LNCAP (cell line): ENCODE results near the gene GRB2.

Experiments used
- TF ChIP-seq, protein P1 (sequence below): fragments of 450-650 bp; IDR thresholded peaks from 2 replicates; pipeline ENCODE4 v1.5.1; 2017; ENCODE audit warnings: mild to moderate bottlenecking

GRB2 gene

DNA sequence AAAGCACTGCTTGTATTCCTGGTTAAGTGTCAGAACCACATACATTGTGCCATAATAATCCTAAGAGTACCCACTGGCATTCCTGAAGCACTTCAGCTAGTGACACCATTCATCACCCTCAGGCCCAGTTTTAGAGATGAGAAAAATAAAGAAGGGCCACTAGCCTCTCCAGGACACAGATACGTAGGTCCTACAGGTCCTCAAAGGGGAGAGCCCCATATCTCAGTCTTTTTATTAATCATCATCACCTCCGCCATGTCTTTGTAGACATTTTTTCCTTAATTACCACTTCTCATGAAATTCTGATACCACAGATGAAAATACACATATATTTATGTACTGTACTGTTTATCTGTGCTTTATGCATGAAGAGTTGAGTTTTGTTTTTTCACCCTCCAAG, 43.5 kb downstream of the GRB2 start:
- TF ChIP-seq, protein P1, sequence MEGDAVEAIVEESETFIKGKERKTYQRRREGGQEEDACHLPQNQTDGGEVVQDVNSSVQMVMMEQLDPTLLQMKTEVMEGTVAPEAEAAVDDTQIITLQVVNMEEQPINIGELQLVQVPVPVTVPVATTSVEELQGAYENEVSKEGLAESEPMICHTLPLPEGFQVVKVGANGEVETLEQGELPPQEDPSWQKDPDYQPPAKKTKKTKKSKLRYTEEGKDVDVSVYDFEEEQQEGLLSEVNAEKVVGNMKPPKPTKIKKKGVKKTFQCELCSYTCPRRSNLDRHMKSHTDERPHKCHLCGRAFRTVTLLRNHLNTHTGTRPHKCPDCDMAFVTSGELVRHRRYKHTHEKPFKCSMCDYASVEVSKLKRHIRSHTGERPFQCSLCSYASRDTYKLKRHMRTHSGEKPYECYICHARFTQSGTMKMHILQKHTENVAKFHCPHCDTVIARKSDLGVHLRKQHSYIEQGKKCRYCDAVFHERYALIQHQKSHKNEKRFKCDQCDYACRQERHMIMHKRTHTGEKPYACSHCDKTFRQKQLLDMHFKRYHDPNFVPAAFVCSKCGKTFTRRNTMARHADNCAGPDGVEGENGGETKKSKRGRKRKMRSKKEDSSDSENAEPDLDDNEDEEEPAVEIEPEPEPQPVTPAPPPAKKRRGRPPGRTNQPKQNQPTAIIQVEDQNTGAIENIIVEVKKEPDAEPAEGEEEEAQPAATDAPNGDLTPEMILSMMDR, result no peak

DNA sequence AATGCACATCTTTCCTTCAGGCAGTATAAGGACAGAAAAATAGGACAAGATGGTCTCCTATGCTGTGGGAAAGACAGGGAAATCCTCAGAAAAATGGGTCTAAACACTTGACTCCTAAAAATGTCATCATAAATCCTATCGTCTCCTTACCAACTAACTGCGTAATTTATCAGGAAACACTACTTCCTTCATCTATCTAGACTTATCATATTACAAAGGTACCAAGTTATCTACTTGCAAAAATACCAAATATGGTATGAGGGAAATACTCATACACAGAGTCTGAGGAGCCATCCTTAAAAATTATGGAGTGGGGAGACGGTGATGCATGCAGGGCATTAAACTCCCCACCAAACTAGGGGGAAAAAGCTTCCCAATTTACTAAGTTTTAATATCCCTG, 44.1 kb downstream of the GRB2 start:
- TF ChIP-seq, protein P1, result no peak

- TF ChIP-seq, protein P1, result no peak
Observed at GRCh38 chr17:75356260-75356937, 49.1 kb downstream of the GRB2 start.

DNA sequence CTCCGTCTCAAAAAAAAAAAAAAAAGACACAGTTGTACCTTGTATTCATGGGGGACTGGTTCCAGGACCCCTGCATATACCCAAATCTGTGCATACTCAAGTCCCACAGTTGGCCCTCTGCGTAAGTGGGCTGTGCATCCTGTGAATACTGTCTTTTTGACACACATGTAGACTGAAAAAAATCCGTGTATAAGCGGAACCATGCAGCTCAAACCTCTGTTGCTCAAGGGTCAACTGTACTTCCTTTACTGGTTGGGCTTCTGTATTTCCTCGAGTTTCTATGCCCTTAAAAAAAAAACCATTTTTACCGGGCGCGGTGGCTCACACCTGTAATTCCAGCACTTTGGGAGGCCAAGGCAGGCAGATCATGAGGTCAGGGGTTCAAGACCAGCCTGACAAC, 52.3 kb downstream of the GRB2 start:
- TF ChIP-seq, protein P1, result no peak

DNA sequence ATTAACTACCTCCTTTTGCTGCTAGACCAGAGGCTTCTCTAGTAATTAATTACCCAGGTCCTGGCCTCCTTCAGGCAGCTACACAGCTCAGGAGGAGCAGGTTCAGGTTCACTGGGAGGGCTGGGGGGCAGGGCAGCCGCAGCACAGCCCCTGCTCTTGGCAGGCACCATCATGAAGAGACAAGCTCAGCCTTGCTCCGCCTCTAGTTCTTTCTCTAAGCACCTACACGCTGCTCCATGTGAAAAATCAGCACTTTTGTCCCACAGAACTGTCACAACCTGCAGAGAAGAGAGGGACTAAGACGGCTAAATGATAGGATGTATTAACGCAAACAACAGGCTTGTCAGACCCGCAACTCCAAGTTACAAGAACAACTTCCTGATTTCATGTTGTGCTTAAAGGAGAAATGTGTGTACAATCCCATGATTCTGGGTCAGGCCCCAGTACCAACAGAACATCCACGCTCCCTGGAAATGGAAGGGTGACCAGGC, 53.4 kb downstream of the GRB2 start:
- TF ChIP-seq, protein P1, result no peak

DNA sequence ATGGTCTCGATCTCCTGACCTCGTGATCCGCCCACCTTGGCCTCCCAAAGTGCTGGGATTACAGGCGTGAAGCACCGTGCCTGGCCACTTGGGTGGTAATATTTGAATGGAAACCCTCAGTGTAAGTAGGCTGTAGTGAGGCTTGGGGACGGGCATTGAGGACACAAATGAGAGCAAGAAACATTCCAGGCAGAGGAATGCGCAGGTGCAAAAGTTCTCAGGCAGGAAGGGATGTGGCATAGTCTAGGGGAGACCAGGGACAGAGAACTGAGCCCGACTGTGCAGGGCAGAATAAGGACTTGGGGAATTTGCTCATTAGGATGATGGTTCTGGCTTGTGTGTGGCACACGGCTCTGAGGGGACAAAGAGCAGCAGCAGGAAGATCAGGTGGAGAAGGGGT, 54.8 kb downstream of the GRB2 start:
- TF ChIP-seq, protein P1, result no peak

- TF ChIP-seq, protein P1, result no peak
Observed at GRCh38 chr17:75350029-75350428, 55.4 kb downstream of the GRB2 start.

DNA sequence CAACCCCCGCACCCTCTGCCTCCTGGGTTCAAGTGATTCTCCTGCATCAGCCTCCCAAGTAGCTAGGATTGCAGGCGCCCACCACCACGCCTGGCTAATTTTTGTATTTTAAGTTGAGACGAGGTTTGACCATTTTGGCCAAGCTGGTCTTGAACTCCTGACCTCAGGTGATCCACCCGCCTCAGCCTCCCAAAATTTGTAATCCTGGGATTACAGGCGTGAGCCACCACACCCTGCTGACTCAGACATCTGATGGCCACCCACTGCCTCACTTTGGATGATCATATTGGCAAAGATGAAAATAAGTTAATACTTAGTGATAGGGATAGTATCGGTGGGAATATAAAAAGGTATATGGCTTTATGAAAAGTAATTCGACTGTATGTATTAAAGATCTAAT, 55.9 kb downstream of the GRB2 start:
- TF ChIP-seq, protein P1, result no peak
